Activated naive CD4-positive, alpha-beta T cell treated with anti-CD3 and anti-CD28 coated beads, Interleukin-2, amount 50 U/mL, for 24 hours (primary cell): Measurements from ENCODE around the gene PRKCG.

Source experiments
- H3K27ac Mint-ChIP-seq: one replicate; pipeline ENCODE4 v1.8.0; 2021; ENCODE audit warnings: mild to moderate bottlenecking, mixed read lengths
- H3K27me3 Mint-ChIP-seq: one replicate; pipeline ENCODE4 v1.8.0; 2021; ENCODE audit warnings: mixed read lengths
- H3K36me3 Mint-ChIP-seq: one replicate; pipeline ENCODE4 v1.8.0; 2021; ENCODE audit warnings: mixed read lengths
- H3K4me1 Mint-ChIP-seq: one replicate; pipeline ENCODE4 v1.8.0; 2021; ENCODE audit warnings: mixed read lengths
- H3K4me3 Mint-ChIP-seq: one replicate; pipeline ENCODE4 v1.8.0; 2021; ENCODE audit warnings: mild to moderate bottlenecking, mixed read lengths
- H3K9me3 Mint-ChIP-seq: one replicate; pipeline ENCODE4 v1.8.0; 2021; ENCODE audit warnings: mixed read lengths

PRKCG gene

DNA sequence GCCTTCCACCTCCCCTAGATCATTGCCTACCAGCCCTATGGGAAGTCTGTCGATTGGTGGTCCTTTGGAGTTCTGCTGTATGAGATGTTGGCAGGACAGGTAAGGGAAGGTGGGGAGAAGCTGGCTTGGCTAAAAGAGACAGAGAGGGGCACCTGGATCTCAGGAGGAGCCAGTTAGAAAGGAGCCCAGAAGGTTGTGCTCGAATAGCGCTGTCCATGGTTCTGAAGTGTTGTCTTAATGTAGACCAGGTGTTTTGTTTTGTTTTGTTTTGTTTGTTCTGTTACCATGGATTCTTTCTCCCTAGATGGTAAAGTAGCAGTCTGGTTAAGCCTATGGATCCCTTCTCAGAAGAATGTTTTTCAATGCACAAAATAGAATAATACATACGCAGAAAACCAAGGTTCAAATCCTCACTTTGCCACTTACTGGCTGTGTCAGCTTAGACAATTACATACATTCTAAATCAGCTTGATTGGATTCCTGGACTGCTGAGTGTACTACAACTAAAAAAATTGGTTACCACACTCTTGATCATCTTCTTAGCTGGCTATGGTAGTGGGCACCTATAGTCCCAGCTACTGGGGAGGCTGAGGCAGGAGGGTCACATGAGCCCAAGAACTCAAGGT is 21.2 kb downstream of the PRKCG start:
- no peak overlapping the region for H3K27ac Mint-ChIP-seq
- H3K9me3 Mint-ChIP-seq: no peaks in the 10 kb centered on the region
- peaks cover 16% of the 10 kb centered on the region for H3K4me1 Mint-ChIP-seq
- H3K4me3 Mint-ChIP-seq: no peak overlapping the region
- peaks cover 55% of the 10 kb centered on the region for H3K27me3 Mint-ChIP-seq
- H3K36me3 Mint-ChIP-seq: peaks cover 2% of the 10 kb centered on the region

GRCh38 chr19:53904909-53905308 is 22.9 kb downstream of the PRKCG start:
- Mint-ChIP-seq H3K27me3 (peaks cover 54% of the 10 kb centered on the region), H3K9me3 (no peaks in the 10 kb centered on the region), H3K4me3 (no peak overlapping the region), H3K27ac (no peak overlapping the region), H3K4me1 (peaks cover 24% of the 10 kb centered on the region), H3K36me3 (no peaks in the 10 kb centered on the region)

GRCh38 chr19:53905787-53906186 is 23.8 kb downstream of the PRKCG start:
- peaks cover 24% of the 10 kb centered on the region for H3K4me1 Mint-ChIP-seq
- H3K27me3 Mint-ChIP-seq: peaks cover 58% of the 10 kb centered on the region
- H3K36me3 Mint-ChIP-seq: no peaks in the 10 kb centered on the region
- H3K27ac Mint-ChIP-seq: no peak overlapping the region
- no peak overlapping the region for H3K4me3 Mint-ChIP-seq
- no peaks in the 10 kb centered on the region for H3K9me3 Mint-ChIP-seq

DNA sequence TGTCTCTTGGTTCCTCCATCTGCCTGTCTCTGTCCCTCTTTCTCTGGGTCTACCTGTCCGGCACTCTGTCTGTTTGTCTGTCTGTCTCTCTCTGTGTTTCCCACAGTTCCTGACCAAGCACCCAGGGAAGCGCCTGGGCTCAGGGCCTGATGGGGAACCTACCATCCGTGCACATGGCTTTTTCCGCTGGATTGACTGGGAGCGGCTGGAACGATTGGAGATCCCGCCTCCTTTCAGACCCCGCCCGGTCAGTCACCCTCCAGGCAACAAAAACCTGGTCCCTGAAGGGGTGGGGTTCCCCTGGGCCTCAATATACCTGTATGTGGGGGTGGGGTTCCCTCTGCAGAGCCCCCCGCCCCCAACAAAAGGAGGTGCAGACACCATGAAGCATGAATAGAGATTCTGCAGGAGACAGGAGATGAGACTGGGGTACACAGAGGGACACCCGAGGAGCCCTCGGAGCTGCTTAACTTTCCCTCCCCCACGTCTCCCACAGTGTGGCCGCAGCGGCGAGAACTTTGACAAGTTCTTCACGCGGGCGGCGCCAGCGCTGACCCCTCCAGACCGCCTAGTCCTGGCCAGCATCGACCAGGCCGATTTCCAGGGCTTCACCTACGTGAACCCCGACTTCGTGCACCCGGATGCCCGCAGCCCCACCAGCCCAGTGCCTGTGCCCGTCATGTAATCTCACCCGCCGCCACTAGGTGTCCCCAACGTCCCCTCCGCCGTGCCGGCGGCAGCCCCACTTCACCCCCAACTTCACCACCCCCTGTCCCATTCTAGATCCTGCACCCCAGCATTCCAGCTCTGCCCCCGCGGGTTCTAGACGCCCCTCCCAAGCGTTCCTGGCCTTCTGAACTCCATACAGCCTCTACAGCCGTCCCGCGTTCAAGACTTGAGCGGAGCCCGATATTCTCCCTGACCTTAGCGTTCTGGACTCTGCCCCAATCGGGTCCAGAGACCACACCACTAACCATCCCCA is 24.5 kb downstream of the PRKCG start:
- H3K9me3 Mint-ChIP-seq: no peaks in the 10 kb centered on the region
- peaks cover 62% of the 10 kb centered on the region for H3K27me3 Mint-ChIP-seq
- peaks cover 24% of the 10 kb centered on the region for H3K4me1 Mint-ChIP-seq
- no peak overlapping the region for H3K27ac Mint-ChIP-seq
- H3K36me3 Mint-ChIP-seq: no peaks in the 10 kb centered on the region
- no peak overlapping the region for H3K4me3 Mint-ChIP-seq

GRCh38 chr19:53907193-53907581 is 25.2 kb downstream of the PRKCG start:
- Mint-ChIP-seq H3K27me3 (peaks cover 65% of the 10 kb centered on the region), H3K27ac (no peak overlapping the region), H3K9me3 (no peaks in the 10 kb centered on the region), H3K36me3 (no peaks in the 10 kb centered on the region), H3K4me1 (peaks cover 24% of the 10 kb centered on the region), H3K4me3 (no peak overlapping the region)

DNA sequence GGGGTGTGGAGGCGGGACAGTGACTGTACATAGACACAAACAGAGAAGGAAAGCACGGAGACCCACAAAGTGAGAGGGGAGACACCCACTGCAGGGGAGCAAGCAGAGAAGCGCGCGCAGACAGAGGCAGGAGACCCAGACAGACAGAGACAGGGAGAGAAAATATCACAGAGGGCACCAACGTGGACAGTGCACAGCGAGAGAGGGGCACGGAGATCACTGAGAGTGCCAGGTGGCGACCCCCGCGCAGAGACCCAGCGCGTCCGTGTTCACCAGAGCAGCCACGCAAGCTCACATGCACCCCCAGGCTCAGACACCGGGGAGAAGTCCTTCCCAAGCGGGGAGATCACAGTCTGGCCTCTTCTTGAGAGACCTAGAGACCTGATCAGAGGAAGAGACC is 25.7 kb downstream of the PRKCG start:
- Mint-ChIP-seq H3K36me3 (no peaks in the 10 kb centered on the region), H3K9me3 (no peaks in the 10 kb centered on the region), H3K4me1 (peaks cover 24% of the 10 kb centered on the region), H3K4me3 (peak overlapping the region; percentile 45), H3K27me3 (peaks cover 63% of the 10 kb centered on the region), H3K27ac (no peak overlapping the region)

GRCh38 chr19:53908106-53908934 is 26.3 kb downstream of the PRKCG start:
- Mint-ChIP-seq H3K36me3 (no peaks in the 10 kb centered on the region), H3K4me1 (peaks cover 24% of the 10 kb centered on the region), H3K9me3 (no peaks in the 10 kb centered on the region), H3K27me3 (peaks cover 59% of the 10 kb centered on the region), H3K4me3 (peak overlapping the region; percentile 67), H3K27ac (no peak overlapping the region)

GRCh38 chr19:53908935-53909415 is 27.0 kb downstream of the PRKCG start, which contains the start of gene CACNG7:
CACNG7 (plus strand) TSS chr19:53909278; CDS start chr19:53912832, 3,554 bp downstream.
- no peaks in the 10 kb centered on the region for H3K36me3 Mint-ChIP-seq
- peak within 1 kb of the TSS; percentile 67 for H3K4me3 Mint-ChIP-seq
- H3K27me3 Mint-ChIP-seq: peaks cover 59% of the 10 kb centered on the region
- no peak within 1 kb of the TSS for H3K27ac Mint-ChIP-seq
- H3K4me1 Mint-ChIP-seq: peaks cover 24% of the 10 kb centered on the region
- no peaks in the 10 kb centered on the region for H3K9me3 Mint-ChIP-seq

- H3K4me1 Mint-ChIP-seq: peaks cover 24% of the 10 kb centered on the region
- H3K36me3 Mint-ChIP-seq: no peaks in the 10 kb centered on the region
- H3K9me3 Mint-ChIP-seq: no peaks in the 10 kb centered on the region
- no peak overlapping the region for H3K4me3 Mint-ChIP-seq
- H3K27ac Mint-ChIP-seq: no peak overlapping the region
- peaks cover 54% of the 10 kb centered on the region for H3K27me3 Mint-ChIP-seq
Observed at GRCh38 chr19:53909471-53910169, 27.6 kb downstream of the PRKCG start.

- no peaks in the 10 kb centered on the region for H3K9me3 Mint-ChIP-seq
- peaks cover 53% of the 10 kb centered on the region for H3K27me3 Mint-ChIP-seq
- H3K4me3 Mint-ChIP-seq: no peak overlapping the region
- H3K36me3 Mint-ChIP-seq: no peaks in the 10 kb centered on the region
- no peak overlapping the region for H3K27ac Mint-ChIP-seq
- peaks cover 24% of the 10 kb centered on the region for H3K4me1 Mint-ChIP-seq
Observed at GRCh38 chr19:53910170-53910518, 28.1 kb downstream of the PRKCG start.

GRCh38 chr19:53912653-53913052 is 30.7 kb downstream of the PRKCG start:
- H3K27me3 Mint-ChIP-seq: peaks cover 42% of the 10 kb centered on the region
- no peaks in the 10 kb centered on the region for H3K36me3 Mint-ChIP-seq
- H3K27ac Mint-ChIP-seq: no peak overlapping the region
- H3K4me1 Mint-ChIP-seq: peaks cover 13% of the 10 kb centered on the region
- H3K4me3 Mint-ChIP-seq: no peak overlapping the region
- H3K9me3 Mint-ChIP-seq: no peaks in the 10 kb centered on the region

- H3K27me3 Mint-ChIP-seq: peaks cover 29% of the 10 kb centered on the region
Observed at GRCh38 chr19:53915000-53915399, 33.0 kb downstream of the PRKCG start.

GRCh38 chr19:53916004-53916403 is 34.0 kb downstream of the PRKCG start:
- Mint-ChIP-seq H3K27me3 (peaks cover 21% of the 10 kb centered on the region), H3K4me1 (no peaks in the 10 kb centered on the region), H3K4me3 (no peak overlapping the region), H3K27ac (no peak overlapping the region), H3K9me3 (no peaks in the 10 kb centered on the region), H3K36me3 (peaks cover 2% of the 10 kb centered on the region)

More at GRCh38 chr19:53915000-53915399, 33.0 kb downstream of the PRKCG start:
- H3K27ac Mint-ChIP-seq: no peak overlapping the region
- no peak overlapping the region for H3K4me3 Mint-ChIP-seq
- H3K36me3 Mint-ChIP-seq: peaks cover 2% of the 10 kb centered on the region
- H3K9me3 Mint-ChIP-seq: no peaks in the 10 kb centered on the region
- no peaks in the 10 kb centered on the region for H3K4me1 Mint-ChIP-seq

GRCh38 chr19:53917356-53917755 is 35.4 kb downstream of the PRKCG start:
- no peak overlapping the region for H3K27ac Mint-ChIP-seq
- H3K9me3 Mint-ChIP-seq: no peaks in the 10 kb centered on the region
- H3K4me1 Mint-ChIP-seq: no peaks in the 10 kb centered on the region
- H3K36me3 Mint-ChIP-seq: peaks cover 2% of the 10 kb centered on the region
- H3K27me3 Mint-ChIP-seq: peaks cover 13% of the 10 kb centered on the region
- H3K4me3 Mint-ChIP-seq: no peak overlapping the region

GRCh38 chr19:53927739-53928138 is 45.7 kb downstream of the PRKCG start:
- Mint-ChIP-seq H3K27ac (no peak overlapping the region), H3K4me3 (no peak overlapping the region), H3K27me3 (peaks cover 6% of the 10 kb centered on the region), H3K9me3 (no peaks in the 10 kb centered on the region), H3K4me1 (no peaks in the 10 kb centered on the region), H3K36me3 (peaks cover 1% of the 10 kb centered on the region)
